ENCODE results near the gene ZNF282.

Gene ZNF282

GRCh38 chr7:149205690-149206381 is 10.5 kb downstream of the ZNF282 start:
- peaks cover 35% of the 10 kb centered on the region for H3K4me1 Mint-ChIP-seq (ENCODE audit: low read depth)
- peaks cover 82% of the 10 kb centered on the region for H3K36me3 Mint-ChIP-seq (ENCODE audit: low read depth)
- H3K9me3 Mint-ChIP-seq, result no peaks in the 10 kb centered on the region
- no peak overlapping the region for H3K4me3 Mint-ChIP-seq
- H3K27ac Mint-ChIP-seq, result no peak overlapping the region
- H3K27me3 Mint-ChIP-seq, result no peaks in the 10 kb centered on the region

- Mint-ChIP-seq H3K27ac (peak overlapping the region; percentile 36), H3K27me3 (no peaks in the 10 kb centered on the region), H3K4me3 (no peak overlapping the region), H3K9me3 (no peaks in the 10 kb centered on the region), H3K4me1 (ENCODE audit: low read depth) (peaks cover 30% of the 10 kb centered on the region), H3K36me3 (ENCODE audit: low read depth) (peaks cover 85% of the 10 kb centered on the region)
Measured at GRCh38 chr7:149207324-149208035, 12.1 kb downstream of the ZNF282 start.

- Mint-ChIP-seq H3K4me1 (ENCODE audit: low read depth) (peaks cover 17% of the 10 kb centered on the region), H3K9me3 (no peaks in the 10 kb centered on the region), H3K27ac (peak overlapping the region; percentile 81), H3K27me3 (no peaks in the 10 kb centered on the region), H3K4me3 (peak overlapping the region; percentile 45), H3K36me3 (ENCODE audit: low read depth) (peaks cover 79% of the 10 kb centered on the region)
Measured at GRCh38 chr7:149209518-149210269, 14.3 kb downstream of the ZNF282 start.

GRCh38 chr7:149210551-149210950 is 15.2 kb downstream of the ZNF282 start:
- Mint-ChIP-seq H3K4me3 (no peak overlapping the region), H3K9me3 (no peaks in the 10 kb centered on the region), H3K27me3 (no peaks in the 10 kb centered on the region), H3K4me1 (ENCODE audit: low read depth) (peaks cover 17% of the 10 kb centered on the region), H3K36me3 (ENCODE audit: low read depth) (peaks cover 81% of the 10 kb centered on the region), H3K27ac (peak overlapping the region; percentile 81)

- Mint-ChIP-seq H3K27me3 (no peaks in the 10 kb centered on the region), H3K27ac (no peak overlapping the region), H3K4me3 (no peak overlapping the region), H3K36me3 (ENCODE audit: low read depth) (peaks cover 83% of the 10 kb centered on the region), H3K4me1 (ENCODE audit: low read depth) (peaks cover 11% of the 10 kb centered on the region), H3K9me3 (no peaks in the 10 kb centered on the region)
Measured at GRCh38 chr7:149214020-149214720, 18.8 kb downstream of the ZNF282 start.

- peaks cover 74% of the 10 kb centered on the region for H3K36me3 Mint-ChIP-seq (ENCODE audit: low read depth)
- no peaks in the 10 kb centered on the region for H3K4me1 Mint-ChIP-seq (ENCODE audit: low read depth)
- H3K27ac Mint-ChIP-seq, result no peak overlapping the region
- no peaks in the 10 kb centered on the region for H3K9me3 Mint-ChIP-seq
- no peaks in the 10 kb centered on the region for H3K27me3 Mint-ChIP-seq
- no peak overlapping the region for H3K4me3 Mint-ChIP-seq
Measured at GRCh38 chr7:149216402-149216801, 21.1 kb downstream of the ZNF282 start.

- no peaks in the 10 kb centered on the region for H3K27me3 Mint-ChIP-seq
- H3K27ac Mint-ChIP-seq, result peak overlapping the region; percentile 43
- H3K4me3 Mint-ChIP-seq, result no peak overlapping the region
- no peaks in the 10 kb centered on the region for H3K4me1 Mint-ChIP-seq (ENCODE audit: low read depth)
- no peaks in the 10 kb centered on the region for H3K9me3 Mint-ChIP-seq
- H3K36me3 Mint-ChIP-seq (ENCODE audit: low read depth), result peaks cover 74% of the 10 kb centered on the region
Measured at GRCh38 chr7:149217570-149217969, 22.2 kb downstream of the ZNF282 start.

GRCh38 chr7:149218469-149219420 is 23.4 kb downstream of the ZNF282 start:
- H3K36me3 Mint-ChIP-seq (ENCODE audit: low read depth), result peaks cover 69% of the 10 kb centered on the region
- H3K9me3 Mint-ChIP-seq, result no peaks in the 10 kb centered on the region
- no peaks in the 10 kb centered on the region for H3K4me1 Mint-ChIP-seq (ENCODE audit: low read depth)
- no peaks in the 10 kb centered on the region for H3K27me3 Mint-ChIP-seq
- no peak overlapping the region for H3K4me3 Mint-ChIP-seq
- H3K27ac Mint-ChIP-seq, result peak overlapping the region; percentile 1

GRCh38 chr7:149220534-149220933 is 25.2 kb downstream of the ZNF282 start:
- no peak overlapping the region for H3K4me3 Mint-ChIP-seq
- H3K36me3 Mint-ChIP-seq (ENCODE audit: low read depth), result peaks cover 67% of the 10 kb centered on the region

GRCh38 chr7:149223176-149223575 is 27.8 kb downstream of the ZNF282 start:
- no peaks in the 10 kb centered on the region for H3K27me3 Mint-ChIP-seq

More at GRCh38 chr7:149220534-149220933, 25.2 kb downstream of the ZNF282 start:
- Mint-ChIP-seq H3K27ac (no peak overlapping the region), H3K9me3 (no peaks in the 10 kb centered on the region), H3K27me3 (no peaks in the 10 kb centered on the region), H3K4me1 (ENCODE audit: low read depth) (no peaks in the 10 kb centered on the region)

GRCh38 chr7:149223761-149224160 is 28.4 kb downstream of the ZNF282 start:
- Mint-ChIP-seq H3K4me3 (no peak overlapping the region), H3K9me3 (no peaks in the 10 kb centered on the region), H3K27me3 (no peaks in the 10 kb centered on the region), H3K4me1 (ENCODE audit: low read depth) (no peaks in the 10 kb centered on the region), H3K27ac (no peak overlapping the region), H3K36me3 (ENCODE audit: low read depth) (peaks cover 46% of the 10 kb centered on the region)

More at GRCh38 chr7:149223176-149223575, 27.8 kb downstream of the ZNF282 start:
- Mint-ChIP-seq H3K4me3 (no peak overlapping the region), H3K4me1 (ENCODE audit: low read depth) (no peaks in the 10 kb centered on the region), H3K36me3 (ENCODE audit: low read depth) (peaks cover 52% of the 10 kb centered on the region), H3K27ac (no peak overlapping the region), H3K9me3 (no peaks in the 10 kb centered on the region)

GRCh38 chr7:149224352-149224751 is 29.0 kb downstream of the ZNF282 start:
- Mint-ChIP-seq H3K27ac (no peak overlapping the region), H3K4me1 (ENCODE audit: low read depth) (no peaks in the 10 kb centered on the region), H3K4me3 (no peak overlapping the region), H3K27me3 (no peaks in the 10 kb centered on the region), H3K36me3 (ENCODE audit: low read depth) (peaks cover 40% of the 10 kb centered on the region), H3K9me3 (no peaks in the 10 kb centered on the region)

- Mint-ChIP-seq H3K27me3 (no peaks in the 10 kb centered on the region), H3K36me3 (ENCODE audit: low read depth) (peaks cover 34% of the 10 kb centered on the region), H3K9me3 (no peaks in the 10 kb centered on the region), H3K4me3 (no peak overlapping the region), H3K27ac (no peak overlapping the region), H3K4me1 (ENCODE audit: low read depth) (no peaks in the 10 kb centered on the region)
Measured at GRCh38 chr7:149225106-149225505, 29.8 kb downstream of the ZNF282 start.

- H3K27me3 Mint-ChIP-seq, result no peaks in the 10 kb centered on the region
- H3K4me1 Mint-ChIP-seq (ENCODE audit: low read depth), result no peaks in the 10 kb centered on the region
- no peak overlapping the region for H3K27ac Mint-ChIP-seq
- H3K9me3 Mint-ChIP-seq, result no peaks in the 10 kb centered on the region
- peaks cover 34% of the 10 kb centered on the region for H3K36me3 Mint-ChIP-seq (ENCODE audit: low read depth)
- no peak overlapping the region for H3K4me3 Mint-ChIP-seq
Measured at GRCh38 chr7:149225656-149226055, 30.3 kb downstream of the ZNF282 start.

Measured in stimulated activated naive CD8-positive, alpha-beta T cell treated with anti-CD3 and anti-CD28 coated beads, Interleukin-15, Interleukin-2, amounts not matched to agents 100 ng/mL and 50 ng/mL, for 24 hours (primary cell).